ENCODE results near the gene SUN1.

DNA sequence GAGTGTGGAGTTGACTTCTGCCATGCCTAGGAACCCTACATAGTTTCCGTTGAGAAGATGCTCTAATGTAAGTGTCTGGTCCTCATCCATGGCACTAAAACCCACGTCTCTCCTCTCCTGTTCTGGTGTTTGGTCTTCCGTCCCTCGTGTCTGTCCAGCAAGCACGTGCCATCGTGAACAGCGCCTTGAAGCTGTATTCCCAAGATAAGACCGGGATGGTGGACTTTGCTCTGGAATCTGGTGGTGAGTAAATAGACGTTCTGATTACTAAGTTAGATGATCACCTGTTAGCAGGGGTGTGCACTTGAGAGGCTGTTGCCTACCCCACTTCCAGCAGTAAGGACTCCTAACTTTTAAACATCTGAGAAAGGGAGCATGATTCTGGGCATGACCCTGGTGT lies 28.9 kb downstream of the SUN1 start:
- TF ChIP-seq POLR2AphosphoS5 (IDR thresholded peaks at IDR 0.05; ENCODE audit: low read depth, low read length) (no peak), REST (IDR thresholded peaks at IDR 0.05; ENCODE audit: insufficient read depth in 1 of 2, low read depth in 2 of 2, low read length in 2 of 2) (no peak)

Data from PFSK-1 (cell line).